Posterior cingulate gyrus (tissue), 11 donors: ENCODE data around the gene ADAMTS9.

Experiments used
- DNase-seq, 10 donors: peaks; one replicate each; pipeline versions ENCODE4 v3.0.0 to v3.0.0-alpha.2; 2020 to 2021; ENCODE audit warnings: mixed read lengths in 3 of 10
- intact Hi-C: fragments of 100-400 bp; cut with DNase I; formaldehyde crosslinking; loops from one replicate; pipeline ENCODE4 v1.15.1; 2023

ADAMTS9 gene

GRCh38 chr3:64687781-64688604 is at the start of gene ADAMTS9:
Gene ADAMTS9 (minus strand): TSS chr3:64688000. CDS start chr3:64687657, 343 bp downstream.
- intact Hi-C loops = no loop called here

GRCh38 chr3:64732576-64732975 is 44.8 kb upstream of the ADAMTS9 start:
- DNase-seq = no peak
- intact Hi-C loops = no loop called here

More at GRCh38 chr3:64687781-64688604, at the start of gene ADAMTS9:
- DNase-seq = peak in 9 of 10 donors; percentile 17 to 92 (median 48)

- no peak for DNase-seq
- intact Hi-C loops = no loop called here
Measured at GRCh38 chr3:64730681-64731080, 42.9 kb upstream of the ADAMTS9 start.

- intact Hi-C loops = no loop called here
- DNase-seq = no peak
Measured at GRCh38 chr3:64728994-64729393, 41.2 kb upstream of the ADAMTS9 start.

GRCh38 chr3:64728428-64728827 is 40.6 kb upstream of the ADAMTS9 start:
- intact Hi-C loops = no loop called here
- no peak for DNase-seq

GRCh38 chr3:64726414-64727090 is 38.8 kb upstream of the ADAMTS9 start:
- intact Hi-C loops = no loop called here
- no peak for DNase-seq

GRCh38 chr3:64718976-64719375 is 31.2 kb upstream of the ADAMTS9 start:
- intact Hi-C loops = no loop called here
- DNase-seq = no peak

- intact Hi-C loops = no loop called here
- DNase-seq = peak in 2 of 10 donors; percentile 52 to 67
Measured at GRCh38 chr3:64717872-64718613, 30.2 kb upstream of the ADAMTS9 start.

- intact Hi-C loops = no loop called here
- DNase-seq = no peak
Measured at GRCh38 chr3:64717411-64717810, 29.6 kb upstream of the ADAMTS9 start.

- no peak for DNase-seq
- intact Hi-C loops = no loop called here
Measured at GRCh38 chr3:64716110-64716710, 28.4 kb upstream of the ADAMTS9 start.

GRCh38 chr3:64715211-64715982 is 27.6 kb upstream of the ADAMTS9 start:
- intact Hi-C loops = no loop called here
- DNase-seq = no peak

GRCh38 chr3:64708456-64708855 is 20.7 kb upstream of the ADAMTS9 start:
- intact Hi-C loops = no loop called here
- no peak for DNase-seq

GRCh38 chr3:64705946-64706345 is 18.1 kb upstream of the ADAMTS9 start:
- intact Hi-C loops = no loop called here
- no peak for DNase-seq

- DNase-seq = no peak
- intact Hi-C loops = no loop called here
Measured at GRCh38 chr3:64696896-64697295, 9.1 kb upstream of the ADAMTS9 start.

GRCh38 chr3:64694114-64694513 is 6.3 kb upstream of the ADAMTS9 start:
- intact Hi-C loops = no loop called here
- no peak for DNase-seq

GRCh38 chr3:64693031-64693430 is 5.2 kb upstream of the ADAMTS9 start:
- no peak for DNase-seq
- intact Hi-C loops = no loop called here

GRCh38 chr3:64691051-64691450 is 3.3 kb upstream of the ADAMTS9 start:
- no peak for DNase-seq
- intact Hi-C loops = no loop called here

GRCh38 chr3:64687086-64687780 is 567 bp downstream of the ADAMTS9 start:
- DNase-seq = peak in 2 of 10 donors; percentile 12 to 74
- intact Hi-C loops = no loop called here

GRCh38 chr3:64686446-64686908 is 1.3 kb downstream of the ADAMTS9 start:
- peak in 4 of 10 donors; percentile 7 to 83 (median 40) for DNase-seq
- intact Hi-C loops = no loop called here
